Astrocyte (in vitro differentiated cells and primary cell): ENCODE data around the gene PRR12.

ENCODE experiments used
- EZH2 ChIP-seq: IDR thresholded peaks from 2 replicates; pipeline ENCODE4 v1.6.1; 2012; ENCODE audit warnings: mild to moderate bottlenecking, low read length, inconsistent platforms; ENCODE audit not compliant: insufficient read depth
- TF ChIP-seq, protein P1 (sequence below): IDR thresholded peaks from 2 replicates; pipeline ENCODE4 v1.5.1; 2011; ENCODE audit warnings: low read depth, mild to moderate bottlenecking, inconsistent platforms, low read length, moderate library complexity; ENCODE audit not compliant: insufficient read depth

DNA sequence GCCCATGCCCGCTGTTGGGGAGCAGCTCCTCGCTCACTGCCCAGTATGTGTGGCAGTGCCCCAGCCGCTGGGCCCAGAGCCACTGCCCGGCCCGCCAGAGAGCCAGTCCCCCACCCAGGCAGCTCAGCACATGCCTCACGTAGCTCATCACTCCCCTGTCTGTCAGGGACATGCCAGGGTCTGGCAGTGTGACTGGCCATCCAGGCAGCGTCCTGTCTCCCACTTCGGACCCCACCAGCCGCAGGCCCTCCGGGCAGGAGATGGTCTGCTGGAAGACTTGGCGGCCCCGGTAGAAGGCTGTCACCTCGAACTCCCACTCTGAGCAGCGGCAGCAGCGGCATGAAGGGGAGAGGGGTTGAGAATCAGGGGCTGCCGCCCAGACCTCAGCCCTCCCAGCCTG, 71.0 kb downstream of the PRR12 start:
- TF ChIP-seq, protein P1, sequence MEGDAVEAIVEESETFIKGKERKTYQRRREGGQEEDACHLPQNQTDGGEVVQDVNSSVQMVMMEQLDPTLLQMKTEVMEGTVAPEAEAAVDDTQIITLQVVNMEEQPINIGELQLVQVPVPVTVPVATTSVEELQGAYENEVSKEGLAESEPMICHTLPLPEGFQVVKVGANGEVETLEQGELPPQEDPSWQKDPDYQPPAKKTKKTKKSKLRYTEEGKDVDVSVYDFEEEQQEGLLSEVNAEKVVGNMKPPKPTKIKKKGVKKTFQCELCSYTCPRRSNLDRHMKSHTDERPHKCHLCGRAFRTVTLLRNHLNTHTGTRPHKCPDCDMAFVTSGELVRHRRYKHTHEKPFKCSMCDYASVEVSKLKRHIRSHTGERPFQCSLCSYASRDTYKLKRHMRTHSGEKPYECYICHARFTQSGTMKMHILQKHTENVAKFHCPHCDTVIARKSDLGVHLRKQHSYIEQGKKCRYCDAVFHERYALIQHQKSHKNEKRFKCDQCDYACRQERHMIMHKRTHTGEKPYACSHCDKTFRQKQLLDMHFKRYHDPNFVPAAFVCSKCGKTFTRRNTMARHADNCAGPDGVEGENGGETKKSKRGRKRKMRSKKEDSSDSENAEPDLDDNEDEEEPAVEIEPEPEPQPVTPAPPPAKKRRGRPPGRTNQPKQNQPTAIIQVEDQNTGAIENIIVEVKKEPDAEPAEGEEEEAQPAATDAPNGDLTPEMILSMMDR = no peak
- TF ChIP-seq EZH2 = no peak
